ENCODE data around the gene SRC. TPM values are rescaled to one million over a fixed set of nuclear protein-coding genes. Genes with fewer than 3 reads are reported as not detected.
A peak's percentile ranks its signal among the peaks of the same experiment; 100 is the strongest.

The SRC gene
- total and polyA plus RNA-seq, 8 donors = 21.3 to 78.4 (median 36.8) TPM

DNA sequence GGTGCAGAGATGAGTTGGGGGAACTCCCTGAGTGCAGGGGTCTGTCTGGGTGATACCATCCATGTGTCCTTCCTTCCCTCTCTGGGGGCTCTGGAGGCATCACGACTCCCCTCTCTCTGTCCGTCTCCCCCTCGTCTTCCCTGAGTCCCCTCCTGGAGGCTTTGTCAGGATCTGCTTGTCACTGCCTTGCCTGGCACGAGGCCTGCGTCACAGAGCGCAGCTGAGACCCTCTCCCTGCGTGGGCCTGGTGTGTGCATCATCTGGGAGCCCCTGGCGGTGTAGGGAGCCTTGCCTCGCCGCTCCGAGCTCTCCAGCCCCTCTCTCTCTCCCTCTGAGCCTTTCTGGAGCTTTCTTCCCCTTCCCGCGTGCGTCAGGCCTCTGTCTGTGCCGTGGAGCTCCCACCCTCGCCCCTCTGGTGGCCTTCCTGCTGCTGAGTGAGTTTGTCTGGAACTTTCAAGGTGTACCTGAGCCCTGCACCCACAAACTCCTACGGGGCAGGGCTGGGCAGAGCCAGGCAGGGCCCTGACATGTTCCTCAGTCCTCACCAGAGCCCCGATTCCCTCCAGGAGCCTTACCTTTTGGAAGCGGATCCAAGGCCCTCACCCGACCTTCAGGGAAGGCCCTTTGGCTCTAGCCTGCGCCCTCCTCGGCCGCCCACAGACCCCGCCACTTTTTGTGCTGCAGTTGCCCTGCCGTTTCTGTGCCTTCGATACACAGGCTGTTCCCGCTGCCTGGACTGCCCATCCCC, 70.3 kb downstream of the SRC start:
- ATAC-seq = no peak
- Histone ChIP-seq H3K27ac (no peak overlapping the region), H3K4me1 (no peaks in the 10 kb centered on the region), H3K27me3 (no peaks in the 10 kb centered on the region), H3K36me3 (no peaks in the 10 kb centered on the region), H3K4me3 (no peak overlapping the region), H3K9me3 (no peaks in the 10 kb centered on the region)
- peak in 1 of 6 donors; percentile 13 for DNase-seq
- 70 to 75% methylated on average over 27 of the region's 27 CpGs for whole genome bisulfite sequencing, 2 donors
- TF ChIP-seq, protein P1, sequence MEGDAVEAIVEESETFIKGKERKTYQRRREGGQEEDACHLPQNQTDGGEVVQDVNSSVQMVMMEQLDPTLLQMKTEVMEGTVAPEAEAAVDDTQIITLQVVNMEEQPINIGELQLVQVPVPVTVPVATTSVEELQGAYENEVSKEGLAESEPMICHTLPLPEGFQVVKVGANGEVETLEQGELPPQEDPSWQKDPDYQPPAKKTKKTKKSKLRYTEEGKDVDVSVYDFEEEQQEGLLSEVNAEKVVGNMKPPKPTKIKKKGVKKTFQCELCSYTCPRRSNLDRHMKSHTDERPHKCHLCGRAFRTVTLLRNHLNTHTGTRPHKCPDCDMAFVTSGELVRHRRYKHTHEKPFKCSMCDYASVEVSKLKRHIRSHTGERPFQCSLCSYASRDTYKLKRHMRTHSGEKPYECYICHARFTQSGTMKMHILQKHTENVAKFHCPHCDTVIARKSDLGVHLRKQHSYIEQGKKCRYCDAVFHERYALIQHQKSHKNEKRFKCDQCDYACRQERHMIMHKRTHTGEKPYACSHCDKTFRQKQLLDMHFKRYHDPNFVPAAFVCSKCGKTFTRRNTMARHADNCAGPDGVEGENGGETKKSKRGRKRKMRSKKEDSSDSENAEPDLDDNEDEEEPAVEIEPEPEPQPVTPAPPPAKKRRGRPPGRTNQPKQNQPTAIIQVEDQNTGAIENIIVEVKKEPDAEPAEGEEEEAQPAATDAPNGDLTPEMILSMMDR (IDR thresholded peaks at IDR 0.05) = no peak
- intact Hi-C loops (cut with DNase I) = no loop called here
- no peak for FAIRE-seq

DNA sequence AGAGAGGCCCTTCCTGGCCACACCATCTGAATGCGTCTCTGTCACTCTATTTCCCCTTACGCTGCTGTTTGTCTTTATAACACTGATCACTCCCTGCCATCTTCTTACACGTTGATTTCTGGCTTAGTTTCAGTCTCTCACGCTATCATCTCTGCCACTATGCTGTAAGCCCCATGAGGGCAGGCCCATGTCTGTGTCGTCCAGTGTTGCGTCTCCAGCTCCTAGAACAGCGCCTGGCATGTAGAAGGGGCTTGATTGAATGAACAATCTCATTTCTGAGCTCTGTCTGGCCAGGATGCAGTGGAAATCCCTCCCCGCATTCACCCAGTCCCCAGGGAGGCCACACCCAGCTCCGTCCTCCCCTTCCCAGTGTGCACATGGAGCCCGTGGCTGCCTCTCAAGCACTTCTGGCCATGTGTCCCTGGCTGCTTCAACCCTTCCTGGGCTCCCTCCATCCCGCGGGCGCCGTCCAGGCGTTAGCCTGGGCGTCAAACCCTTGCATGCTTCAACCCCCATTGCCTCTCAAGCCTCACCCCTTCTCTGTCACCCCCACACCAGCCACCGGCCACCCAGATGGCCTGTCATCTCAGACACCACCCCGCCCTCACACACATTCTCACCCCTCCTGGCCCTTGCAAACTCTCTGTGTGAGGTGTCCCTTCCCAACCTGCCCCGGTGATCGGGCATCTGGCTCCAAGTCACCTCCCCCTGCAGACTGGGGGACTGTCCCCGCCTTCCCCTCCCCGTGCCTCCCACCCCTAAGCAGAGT, 71.1 kb downstream of the SRC start:
- FAIRE-seq = no peak

DNA sequence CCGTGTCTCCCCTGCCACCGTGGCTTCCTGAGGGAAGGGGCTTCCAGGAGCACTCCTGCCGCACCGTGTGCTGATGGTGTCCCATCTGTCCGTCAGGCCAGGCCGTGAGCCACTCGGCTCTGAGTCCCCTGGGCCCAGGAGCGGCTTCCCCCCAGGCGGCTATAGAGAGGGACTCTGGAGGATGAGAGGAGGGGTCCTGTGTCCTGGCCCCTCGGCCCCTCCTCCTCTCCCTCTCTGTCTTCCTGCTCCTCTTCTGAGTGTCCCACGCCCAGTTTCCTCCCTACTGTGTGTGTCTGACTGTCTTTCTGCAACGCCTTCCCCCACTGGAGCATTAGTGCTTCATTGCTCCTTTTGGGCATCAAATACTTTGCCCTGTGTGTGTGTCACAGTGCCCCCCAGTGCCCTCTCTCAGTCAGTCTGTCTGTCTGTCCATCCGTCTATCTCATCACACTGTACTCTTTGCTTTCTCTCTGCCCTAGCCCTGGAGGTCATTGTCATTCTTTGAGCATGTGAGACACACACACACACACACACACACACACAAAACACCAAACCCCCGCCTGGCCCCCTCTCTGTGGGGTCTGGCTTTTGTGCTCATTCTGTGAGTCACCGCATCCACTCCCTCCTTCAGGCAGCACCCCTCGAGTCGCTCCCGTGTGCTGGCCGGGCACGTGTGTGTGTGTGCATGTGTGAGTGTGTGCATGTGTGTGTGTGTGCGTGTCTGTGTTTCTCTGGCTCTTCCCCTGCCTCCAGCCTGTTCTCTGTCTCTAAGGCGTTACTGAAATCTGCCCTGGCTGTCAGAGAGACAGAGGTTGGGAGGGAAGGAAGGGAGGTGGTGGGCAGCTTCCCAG, 71.9 kb downstream of the SRC start:
- WGBS, 2 donors = 41 to 46% methylated on average over 20 to 22 of the region's 22 CpGs
- Histone ChIP-seq H3K27me3 (no peaks in the 10 kb centered on the region), H3K4me1 (no peaks in the 10 kb centered on the region), H3K9me3 (no peaks in the 10 kb centered on the region), H3K27ac (no peak overlapping the region), H3K4me3 (no peak overlapping the region), H3K36me3 (no peaks in the 10 kb centered on the region)
- DNase-seq (no peak), ATAC-seq (no peak), FAIRE-seq (no peak)
- intact Hi-C loops (cut with DNase I) = no loop called here
- TF ChIP-seq, protein P1 (IDR thresholded peaks at IDR 0.05) = no peak

More for the DNA sequence above, 71.1 kb downstream of the SRC start:
- Histone ChIP-seq H3K4me3 (no peak overlapping the region), H3K27me3 (no peaks in the 10 kb centered on the region), H3K4me1 (no peaks in the 10 kb centered on the region), H3K36me3 (no peaks in the 10 kb centered on the region), H3K27ac (no peak overlapping the region), H3K9me3 (no peaks in the 10 kb centered on the region)
- TF ChIP-seq, protein P1 (IDR thresholded peaks at IDR 0.05) = no peak
- WGBS, 2 donors = 74 to 78% methylated on average over 22 of the region's 22 CpGs
- no peak for ATAC-seq
- intact Hi-C loops (cut with DNase I) = no loop called here
- DNase-seq = no peak

DNA sequence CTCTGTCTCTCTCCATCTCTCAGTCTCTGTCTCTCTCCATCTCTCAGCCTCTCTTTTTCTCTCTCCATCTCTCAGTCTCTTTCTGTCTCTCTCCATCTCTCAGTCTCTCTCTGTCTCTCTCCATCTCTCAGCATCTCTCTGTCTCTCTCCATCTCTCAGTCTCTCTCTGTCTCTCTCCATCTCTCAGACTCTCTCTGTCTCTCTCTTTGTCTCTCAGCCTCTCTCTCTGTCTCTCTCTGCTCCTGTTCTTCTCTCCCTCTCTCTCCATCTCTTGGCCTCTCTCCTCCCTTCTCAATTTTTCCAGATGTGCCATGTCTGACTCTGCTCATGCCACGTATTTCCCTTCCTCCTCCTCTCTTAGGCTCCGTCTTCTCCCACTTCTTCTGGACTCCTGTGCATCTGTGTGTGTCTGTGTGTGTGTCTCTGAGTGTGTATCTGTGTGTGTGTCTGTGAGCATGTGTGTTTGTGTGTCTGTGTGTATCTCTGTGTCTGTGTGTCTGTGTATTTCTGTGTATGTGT, 72.7 kb downstream of the SRC start:
- WGBS, 2 donors = 25 to 29% methylated on average over 2 of the region's 2 CpGs
- ATAC-seq (no peak), FAIRE-seq (no peak)

More for the DNA sequence above, 72.7 kb downstream of the SRC start:
- H3K27ac ChIP-seq = no peak overlapping the region
- no peak for DNase-seq
- H3K4me3 ChIP-seq = no peak overlapping the region
- no peaks in the 10 kb centered on the region for H3K36me3 ChIP-seq
- TF ChIP-seq, protein P1 (IDR thresholded peaks at IDR 0.05) = no peak
- H3K27me3 ChIP-seq = no peaks in the 10 kb centered on the region
- H3K9me3 ChIP-seq = no peaks in the 10 kb centered on the region
- H3K4me1 ChIP-seq = no peaks in the 10 kb centered on the region
- intact Hi-C loops (cut with DNase I) = no loop called here

All from pancreas (tissue), 10 donors.